Fibroblast of lung (primary cell): ENCODE measurements around the gene NDST1. TPM values are rescaled to one million over a fixed set of nuclear protein-coding genes. Genes with fewer than 3 reads are reported as not detected.

Experiments
- DNase-seq, 2 donors: peaks; one replicate each; pipeline versions ENCODE4 v3.0.0 to v3.0.0-alpha.2; 2010; ENCODE audit warnings: low read depth in 2 of 2
- H2AFZ ChIP-seq: 2 replicates; pipeline ENCODE4 v1.5.1; 2012; ENCODE audit warnings: low read length, control low read depth, inconsistent platforms
- H3K27ac ChIP-seq: 2 replicates; pipeline ENCODE4 v1.5.1; 2011; ENCODE audit warnings: low read length, control low read depth; ENCODE audit not compliant: insufficient read depth
- H3K27me3 ChIP-seq: 2 replicates; pipeline ENCODE4 v1.5.1; 2011; ENCODE audit warnings: mild to moderate bottlenecking, low read length; ENCODE audit not compliant: control insufficient read depth, insufficient read depth
- H3K36me3 ChIP-seq: 2 replicates; pipeline ENCODE4 v1.5.1; 2011; ENCODE audit warnings: low read length; ENCODE audit not compliant: control insufficient read depth, insufficient read depth
- H3K4me1 ChIP-seq: 2 replicates; pipeline ENCODE4 v1.5.1; 2011; ENCODE audit warnings: low read length; ENCODE audit not compliant: control insufficient read depth, insufficient read depth; ENCODE audit errors: extremely low read depth
- H3K4me2 ChIP-seq: 2 replicates; pipeline ENCODE4 v1.5.1; 2011; ENCODE audit warnings: low read length, control low read depth; ENCODE audit not compliant: insufficient read depth; ENCODE audit errors: extremely low read depth
- H3K4me3 ChIP-seq, 4 experiments: fragments of 200-600 bp in 1 of 4; sonication (generic) in 1 of 4; replicated peaks in 1 of 4; 2 replicates each; pipeline ENCODE4 v1.5.1; 2011 to 2016; ENCODE audit warnings: low read length in 4 of 4, low read depth in 3 of 4, mild to moderate bottlenecking in 3 of 4, control low read depth in 2 of 4, inconsistent platforms in 1 of 4, mixed read lengths in 1 of 4; ENCODE audit not compliant: insufficient read depth in 1 of 4; ENCODE audit errors: control extremely low read depth in 1 of 4
- H3K79me2 ChIP-seq: 2 replicates; pipeline ENCODE4 v1.5.1; 2012; ENCODE audit warnings: mild to moderate bottlenecking, low read length, inconsistent platforms; ENCODE audit not compliant: control insufficient read depth, insufficient read depth
- H3K9ac ChIP-seq: 2 replicates; pipeline ENCODE4 v1.5.1; 2011; ENCODE audit warnings: mild to moderate bottlenecking, low read length, control low read depth; ENCODE audit not compliant: insufficient read depth
- H3K9me3 ChIP-seq: 2 replicates; pipeline ENCODE4 v1.5.1; 2012; ENCODE audit warnings: low read depth, low read length; ENCODE audit not compliant: control insufficient read depth, insufficient read depth
- H4K20me1 ChIP-seq: 2 replicates; pipeline ENCODE4 v1.5.1; 2011; ENCODE audit warnings: low read length; ENCODE audit not compliant: control insufficient read depth, insufficient read depth; ENCODE audit errors: extremely low read depth
- EZH2 ChIP-seq: IDR thresholded peaks from 2 replicates; pipeline ENCODE4 v1.5.1; 2012; ENCODE audit warnings: low read length, control low read depth, mild to moderate bottlenecking; ENCODE audit errors: missing control alignments
- polyA plus RNA-seq, 2 donors: library from polyadenylated mRNA; depleted of rRNA in 1 of 2; stranded (reverse) in 1 of 2; unstranded in 1 of 2; fragments of >200 nt; gene quantifications; 2 replicates each; pipeline ENCODE4 v1.2.1, GENCODE V29; 2011 to 2012; ENCODE audit warnings: missing spikeins in 1 of 2
- total RNA-seq: library from RNA; depleted of rRNA; stranded (reverse); fragments of >200 nt; gene quantifications from 2 replicates; pipeline ENCODE4 v1.2.1, GENCODE V29; 2014
- TF ChIP-seq, protein P1 (sequence below), 2 donors: IDR thresholded peaks in 1 of 2; conservative IDR thresholded peaks in 1 of 2; 1 replicate in 1 of 2; 2 replicates in 1 of 2; pipeline ENCODE4 v1.5.1; 2011 to 2012; ENCODE audit warnings: low read length in 2 of 2, control low read depth in 1 of 2, inconsistent platforms in 1 of 2, low read depth in 1 of 2, mild to moderate bottlenecking in 1 of 2

Gene NDST1
- total and polyA plus RNA-seq, 2 donors (not counting 1 experiment from before 2014, with no cell fraction given): 38.5 to 94.8 TPM

DNA sequence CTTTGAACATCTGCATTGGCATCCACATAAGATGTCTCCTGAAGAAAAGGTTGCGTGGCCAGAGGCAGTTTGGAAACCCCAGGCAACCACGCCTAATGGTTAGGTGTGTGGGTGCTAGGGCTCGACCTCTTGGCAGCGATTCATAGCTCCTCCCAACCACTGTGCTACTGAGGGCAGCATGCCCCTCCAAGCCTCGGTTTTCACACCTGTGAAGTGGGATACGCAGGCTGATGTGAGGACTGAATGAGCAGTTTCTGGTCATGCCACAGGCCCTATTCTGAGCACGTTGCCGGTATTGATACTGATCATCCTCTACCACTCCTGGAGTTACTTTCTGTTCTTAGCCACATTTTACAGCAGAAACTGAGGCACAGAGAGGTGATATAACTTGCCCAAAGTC lies 19.1 kb downstream of the NDST1 start:
- Histone ChIP-seq H3K4me1 (peaks cover 12% of the 10 kb centered on the region), H2AFZ (no peak overlapping the region), H3K27me3 (no peaks in the 10 kb centered on the region), H3K9me3 (no peaks in the 10 kb centered on the region), H3K27ac (no peak overlapping the region), H3K36me3 (peaks cover 13% of the 10 kb centered on the region), H4K20me1 (no peaks in the 10 kb centered on the region), H3K4me3 (no peak overlapping the region), H3K4me2 (no peak overlapping the region), H3K9ac (no peak overlapping the region), H3K79me2 (peaks cover 81% of the 10 kb centered on the region)
- no peak for DNase-seq
- TF ChIP-seq, protein P1, sequence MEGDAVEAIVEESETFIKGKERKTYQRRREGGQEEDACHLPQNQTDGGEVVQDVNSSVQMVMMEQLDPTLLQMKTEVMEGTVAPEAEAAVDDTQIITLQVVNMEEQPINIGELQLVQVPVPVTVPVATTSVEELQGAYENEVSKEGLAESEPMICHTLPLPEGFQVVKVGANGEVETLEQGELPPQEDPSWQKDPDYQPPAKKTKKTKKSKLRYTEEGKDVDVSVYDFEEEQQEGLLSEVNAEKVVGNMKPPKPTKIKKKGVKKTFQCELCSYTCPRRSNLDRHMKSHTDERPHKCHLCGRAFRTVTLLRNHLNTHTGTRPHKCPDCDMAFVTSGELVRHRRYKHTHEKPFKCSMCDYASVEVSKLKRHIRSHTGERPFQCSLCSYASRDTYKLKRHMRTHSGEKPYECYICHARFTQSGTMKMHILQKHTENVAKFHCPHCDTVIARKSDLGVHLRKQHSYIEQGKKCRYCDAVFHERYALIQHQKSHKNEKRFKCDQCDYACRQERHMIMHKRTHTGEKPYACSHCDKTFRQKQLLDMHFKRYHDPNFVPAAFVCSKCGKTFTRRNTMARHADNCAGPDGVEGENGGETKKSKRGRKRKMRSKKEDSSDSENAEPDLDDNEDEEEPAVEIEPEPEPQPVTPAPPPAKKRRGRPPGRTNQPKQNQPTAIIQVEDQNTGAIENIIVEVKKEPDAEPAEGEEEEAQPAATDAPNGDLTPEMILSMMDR (conservative IDR thresholded peaks at IDR 0.05 in 1 of 2, IDR thresholded peaks at IDR 0.05 in 1 of 2; ENCODE audit: low read depth in 1 of 2, low read length in 2 of 2): no peak
- TF ChIP-seq EZH2: no peak

DNA sequence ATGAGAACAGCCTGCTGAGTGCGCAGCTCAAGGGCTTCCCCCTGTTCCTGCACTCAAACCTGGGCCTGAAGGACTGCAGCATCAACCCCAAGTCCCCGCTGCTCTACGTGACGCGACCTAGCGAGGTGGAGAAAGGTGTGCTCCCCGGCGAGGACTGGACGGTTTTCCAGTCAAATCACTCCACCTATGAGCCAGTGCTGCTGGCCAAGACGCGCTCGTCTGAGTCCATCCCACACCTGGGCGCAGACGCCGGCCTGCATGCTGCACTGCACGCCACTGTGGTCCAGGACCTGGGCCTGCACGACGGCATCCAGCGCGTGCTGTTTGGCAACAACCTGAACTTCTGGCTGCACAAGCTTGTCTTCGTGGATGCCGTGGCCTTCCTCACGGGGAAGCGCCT lies 19.9 kb downstream of the NDST1 start:
- Histone ChIP-seq H3K36me3 (peaks cover 17% of the 10 kb centered on the region), H3K9ac (no peak overlapping the region), H3K27ac (no peak overlapping the region), H3K27me3 (no peaks in the 10 kb centered on the region), H4K20me1 (no peaks in the 10 kb centered on the region), H3K4me2 (no peak overlapping the region), H2AFZ (no peak overlapping the region), H3K79me2 (peaks cover 78% of the 10 kb centered on the region), H3K9me3 (no peaks in the 10 kb centered on the region), H3K4me3 (no peak overlapping the region), H3K4me1 (peaks cover 12% of the 10 kb centered on the region)
- TF ChIP-seq EZH2: no peak
- TF ChIP-seq, protein P1 (conservative IDR thresholded peaks at IDR 0.05 in 1 of 2, IDR thresholded peaks at IDR 0.05 in 1 of 2; ENCODE audit: low read depth in 1 of 2, low read length in 2 of 2): no peak
- DNase-seq: no peak

DNA sequence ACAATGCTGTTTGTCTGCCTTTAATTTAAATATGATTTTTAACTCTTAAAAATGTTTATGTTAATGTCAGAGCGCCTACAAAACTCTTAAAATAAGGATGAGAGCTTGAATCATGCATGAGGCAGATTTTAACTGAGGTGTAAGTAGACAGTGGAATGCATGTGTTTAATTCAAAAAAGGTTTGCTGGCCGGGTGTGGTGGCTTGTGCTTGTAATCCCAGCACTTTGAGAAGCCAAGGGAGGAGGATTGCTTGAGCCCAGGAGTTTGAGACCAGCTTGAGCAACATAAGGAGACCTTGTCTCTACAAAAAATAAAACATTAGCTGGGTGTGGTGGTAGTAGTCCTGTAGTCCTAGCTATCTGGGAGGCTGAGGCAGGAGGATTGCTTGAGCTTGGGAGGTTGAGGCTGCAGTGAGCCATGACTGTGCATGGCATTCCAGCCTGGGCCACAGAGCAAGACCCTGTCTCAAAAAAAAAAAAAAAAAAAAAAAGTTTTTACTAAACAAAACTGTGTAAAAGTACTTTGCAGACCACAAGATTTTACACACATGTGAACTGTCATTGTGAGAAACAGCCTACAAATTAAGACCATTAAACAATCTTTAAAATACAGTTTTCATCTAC lies 21.1 kb downstream of the NDST1 start:
- Histone ChIP-seq H3K27ac (no peak overlapping the region), H2AFZ (no peak overlapping the region), H3K79me2 (peaks cover 69% of the 10 kb centered on the region), H3K4me1 (peaks cover 4% of the 10 kb centered on the region), H3K27me3 (no peaks in the 10 kb centered on the region), H4K20me1 (no peaks in the 10 kb centered on the region), H3K4me2 (no peak overlapping the region), H3K36me3 (peaks cover 23% of the 10 kb centered on the region), H3K9ac (no peak overlapping the region), H3K4me3 (no peak overlapping the region), H3K9me3 (no peaks in the 10 kb centered on the region)
- no peak for TF ChIP-seq EZH2
- TF ChIP-seq, protein P1 (conservative IDR thresholded peaks at IDR 0.05 in 1 of 2, IDR thresholded peaks at IDR 0.05 in 1 of 2; ENCODE audit: low read depth in 1 of 2, low read length in 2 of 2): no peak
- DNase-seq: no peak
